Thymus (tissue), 11 donors: ENCODE data around the gene TMEM150C. TPM values are rescaled to one million over a fixed set of nuclear protein-coding genes. Genes with fewer than 3 reads are reported as not detected.

ENCODE experiments used
- DNase-seq, 9 donors: peaks; one replicate each; pipeline ENCODE4 v3.0.0-alpha.2; 2013; ENCODE audit warnings: low spot score in 9 of 9, low read depth in 6 of 9, missing footprints in 1 of 9
- H3K27ac ChIP-seq, 2 donors: one replicate each; pipeline ENCODE4 v1.5.1; 2013; ENCODE audit warnings: control low read depth in 1 of 2, low read depth in 1 of 2, low read length in 1 of 2, mild to moderate bottlenecking in 1 of 2, moderate library complexity in 1 of 2
- H3K27me3 ChIP-seq, 2 donors: one replicate each; pipeline ENCODE4 v1.5.1; 2013; ENCODE audit warnings: low read length in 1 of 2; ENCODE audit not compliant: control insufficient read depth in 2 of 2, insufficient read depth in 1 of 2
- H3K36me3 ChIP-seq, 2 donors: one replicate each; pipeline ENCODE4 v1.5.1; 2013; ENCODE audit warnings: low read length in 1 of 2, mild to moderate bottlenecking in 1 of 2, moderate library complexity in 1 of 2; ENCODE audit not compliant: control insufficient read depth in 2 of 2, insufficient read depth in 2 of 2
- H3K4me1 ChIP-seq, 2 donors: one replicate each; pipeline ENCODE4 v1.5.1; 2013; ENCODE audit warnings: low read length in 2 of 2; ENCODE audit not compliant: control insufficient read depth in 2 of 2, insufficient read depth in 2 of 2
- H3K4me3 ChIP-seq, 2 donors: one replicate each; pipeline ENCODE4 v1.5.1; 2013; ENCODE audit warnings: low read length in 2 of 2, control low read depth in 1 of 2, mild to moderate bottlenecking in 1 of 2
- H3K9me3 ChIP-seq, 2 donors: one replicate each; pipeline ENCODE4 v1.5.1; 2013; ENCODE audit warnings: low read length in 1 of 2, mild to moderate bottlenecking in 1 of 2; ENCODE audit not compliant: control insufficient read depth in 2 of 2, insufficient read depth in 1 of 2
- WGBS: extraction: QIAGEN DNeasy Blood & Tissue Kit; methylation state at CpG from one replicate; pipeline ENCODE4 v1.1.7; 2013; 5-methylcytosine and 5-hydroxymethylcytosine counted together
- polyA plus RNA-seq: library from polyadenylated mRNA; stranded (reverse); fragments of 200-250 nt; gene quantifications from one replicate; pipeline ENCODE4 v1.2.3, GENCODE V29; 2013
- total RNA-seq: library from RNA; stranded (reverse); fragments of 120-200 nt; gene quantifications from one replicate; pipeline ENCODE4 v1.2.4, GENCODE V29; 2013
- donor health status: healthy.

The TMEM150C gene
- total and polyA plus RNA-seq, 2 donors, result 6.1 to 18.2 TPM

- Histone ChIP-seq H3K4me3 (no peak overlapping the region), H3K9me3 (no peaks in the 10 kb centered on the region), H3K27me3 (no peaks in the 10 kb centered on the region), H3K4me1 (no peaks in the 10 kb centered on the region), H3K27ac (no peak overlapping the region), H3K36me3 (no peaks in the 10 kb centered on the region)
- no peak for DNase-seq
- WGBS, result 82% methylated on average over 2 of the region's 2 CpGs
Measured at GRCh38 chr4:82493721-82494425, 67.9 kb downstream of the TMEM150C start.

GRCh38 chr4:82491251-82491960 lies 70.4 kb downstream of the TMEM150C start:
- no peaks in the 10 kb centered on the region for H3K36me3 ChIP-seq
- H3K4me1 ChIP-seq, result no peaks in the 10 kb centered on the region
- no peak for DNase-seq
- H3K4me3 ChIP-seq, result no peak overlapping the region
- no peaks in the 10 kb centered on the region for H3K27me3 ChIP-seq
- H3K9me3 ChIP-seq, result no peaks in the 10 kb centered on the region
- 91% methylated on average over 10 of the region's 10 CpGs for WGBS
- no peak overlapping the region for H3K27ac ChIP-seq

- Histone ChIP-seq H3K27ac (no peak overlapping the region), H3K4me1 (no peaks in the 10 kb centered on the region), H3K4me3 (no peak overlapping the region), H3K9me3 (no peaks in the 10 kb centered on the region), H3K36me3 (no peaks in the 10 kb centered on the region), H3K27me3 (no peaks in the 10 kb centered on the region)
- no peak for DNase-seq
- WGBS, result 89% methylated on average over 8 of the region's 8 CpGs
Measured at GRCh38 chr4:82489987-82490386, 71.8 kb downstream of the TMEM150C start.

GRCh38 chr4:82489076-82489475 lies 72.7 kb downstream of the TMEM150C start:
- no peak for DNase-seq
- H3K36me3 ChIP-seq, result no peaks in the 10 kb centered on the region
- WGBS, result 98% methylated on average over 1 of the region's 1 CpG
- H3K27ac ChIP-seq, result no peak overlapping the region
- H3K4me1 ChIP-seq, result no peaks in the 10 kb centered on the region
- no peaks in the 10 kb centered on the region for H3K27me3 ChIP-seq
- H3K4me3 ChIP-seq, result no peak overlapping the region
- H3K9me3 ChIP-seq, result no peaks in the 10 kb centered on the region

GRCh38 chr4:82484996-82485783 lies 76.6 kb downstream of the TMEM150C start:
- DNase-seq, result no peak
- Histone ChIP-seq H3K9me3 (no peaks in the 10 kb centered on the region), H3K4me1 (no peaks in the 10 kb centered on the region), H3K27me3 (no peaks in the 10 kb centered on the region), H3K27ac (no peak overlapping the region), H3K36me3 (no peaks in the 10 kb centered on the region), H3K4me3 (no peak overlapping the region)
- WGBS, result 97% methylated on average over 14 of the region's 14 CpGs

- H3K36me3 ChIP-seq, result no peaks in the 10 kb centered on the region
Measured at GRCh38 chr4:82482387-82482786, 79.4 kb downstream of the TMEM150C start.

GRCh38 chr4:82481506-82481840 lies 80.3 kb downstream of the TMEM150C start:
- Histone ChIP-seq H3K4me1 (no peaks in the 10 kb centered on the region), H3K27ac (no peak overlapping the region), H3K36me3 (no peaks in the 10 kb centered on the region), H3K27me3 (no peaks in the 10 kb centered on the region), H3K9me3 (no peaks in the 10 kb centered on the region), H3K4me3 (no peak overlapping the region)
- 96% methylated on average over 6 of the region's 6 CpGs for WGBS
- no peak for DNase-seq

More at GRCh38 chr4:82482387-82482786, 79.4 kb downstream of the TMEM150C start:
- 92% methylated on average over 6 of the region's 6 CpGs for WGBS
- DNase-seq, result no peak
- Histone ChIP-seq H3K27ac (no peak overlapping the region), H3K4me1 (no peaks in the 10 kb centered on the region), H3K27me3 (no peaks in the 10 kb centered on the region), H3K9me3 (no peaks in the 10 kb centered on the region), H3K4me3 (no peak overlapping the region)

- DNase-seq, result no peak
- H3K4me3 ChIP-seq, result no peak overlapping the region
- H3K27me3 ChIP-seq, result no peaks in the 10 kb centered on the region
- 98% methylated on average over 10 of the region's 10 CpGs for WGBS
- H3K9me3 ChIP-seq, result no peaks in the 10 kb centered on the region
- H3K4me1 ChIP-seq, result no peaks in the 10 kb centered on the region
- no peaks in the 10 kb centered on the region for H3K36me3 ChIP-seq
- no peak overlapping the region for H3K27ac ChIP-seq
Measured at GRCh38 chr4:82480771-82481505, 80.8 kb downstream of the TMEM150C start.
